ENCODE data around the gene DMBT1.

The DMBT1 gene

DNA sequence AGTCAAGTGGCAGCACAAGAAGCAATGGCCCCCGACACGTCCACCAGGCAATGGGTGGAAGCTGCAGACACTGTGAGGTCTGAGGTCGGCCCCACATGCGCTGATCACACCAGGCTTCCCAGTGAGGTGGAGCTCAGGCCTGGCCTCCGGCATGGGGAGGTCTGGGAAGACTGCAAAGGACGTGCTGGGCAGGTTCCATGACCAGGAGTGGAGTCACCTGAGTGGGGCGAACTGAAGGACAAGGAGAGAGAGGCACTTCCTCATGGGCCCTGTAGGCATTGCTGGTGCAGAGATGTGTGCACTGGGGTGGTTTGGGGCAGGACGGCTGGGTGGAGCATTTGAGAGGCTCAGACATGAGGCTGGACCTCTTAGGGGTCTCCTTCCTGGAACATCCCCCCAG, 103.9 kb downstream of the DMBT1 start:
- Histone ChIP-seq H2BK15ac (ENCODE audit: low read length) (no peak overlapping the region), H2AFZ (ENCODE audit: low read length) (no peak overlapping the region), H3K27ac (replicated peaks; ENCODE audit: low read length) (no peak overlapping the region), H3K27me3 (ENCODE audit: control insufficient read depth in 3 of 3, insufficient read depth in 3 of 3, low read depth in 1 of 3, low read length in 3 of 3) (peaks cover 0 to 17% (median 0%) of the 10 kb centered on the region in 3 experiments), H2AK5ac (ENCODE audit: low read depth, low read length) (no peak overlapping the region), H3K23ac (ENCODE audit: low read depth, low read length, poor library complexity) (no peak overlapping the region), H3K36me3 (replicated peaks in 1 of 2; ENCODE audit: control insufficient read depth in 2 of 2, insufficient read depth in 2 of 2, low read length in 2 of 2) (no peaks in the 10 kb centered on the region), H3K18ac (ENCODE audit: low read length) (no peak overlapping the region), H3K4me2 (ENCODE audit: insufficient read depth, low read length, poor library complexity, severe bottlenecking) (no peak overlapping the region), H3K9me3 (replicated peaks in 1 of 2; ENCODE audit: control insufficient read depth in 2 of 2, insufficient read depth in 1 of 2, low read depth in 1 of 2, low read length in 2 of 2) (no peaks in the 10 kb centered on the region), H2BK5ac (ENCODE audit: low read length) (peak overlapping the region; percentile 1), H4K8ac (ENCODE audit: low read depth, low read length) (no peak overlapping the region), H3K4me1 (ENCODE audit: control insufficient read depth in 2 of 2, insufficient read depth in 1 of 2, low read depth in 1 of 2, low read length in 2 of 2) (no peaks in the 10 kb centered on the region), H2BK12ac (ENCODE audit: low read length) (no peak overlapping the region), H3K4me3 (ENCODE audit: low read length in 2 of 2) (no peak overlapping the region), H3K9ac (ENCODE audit: low read depth, low read length, poor library complexity) (no peak overlapping the region), H3K14ac (ENCODE audit: low read length) (peak overlapping the region; percentile 2), H3K4ac (ENCODE audit: low read length) (no peak overlapping the region), H3K79me1 (ENCODE audit: low read depth, low read length) (no peaks in the 10 kb centered on the region), H2BK120ac (ENCODE audit: low read depth, low read length) (no peak overlapping the region), H4K91ac (ENCODE audit: low read depth, low read length, poor library complexity) (no peak overlapping the region)
- DNase-seq (ENCODE audit: low spot score) = no peak
- whole genome bisulfite sequencing, 2 donors (ENCODE audit: extremely low coverage in 2 of 2, insufficient read length in 2 of 2, insufficient replicate concordance in 1 of 2) = no CpG with 5 or more reads among the region's 8 CpGs

DNA sequence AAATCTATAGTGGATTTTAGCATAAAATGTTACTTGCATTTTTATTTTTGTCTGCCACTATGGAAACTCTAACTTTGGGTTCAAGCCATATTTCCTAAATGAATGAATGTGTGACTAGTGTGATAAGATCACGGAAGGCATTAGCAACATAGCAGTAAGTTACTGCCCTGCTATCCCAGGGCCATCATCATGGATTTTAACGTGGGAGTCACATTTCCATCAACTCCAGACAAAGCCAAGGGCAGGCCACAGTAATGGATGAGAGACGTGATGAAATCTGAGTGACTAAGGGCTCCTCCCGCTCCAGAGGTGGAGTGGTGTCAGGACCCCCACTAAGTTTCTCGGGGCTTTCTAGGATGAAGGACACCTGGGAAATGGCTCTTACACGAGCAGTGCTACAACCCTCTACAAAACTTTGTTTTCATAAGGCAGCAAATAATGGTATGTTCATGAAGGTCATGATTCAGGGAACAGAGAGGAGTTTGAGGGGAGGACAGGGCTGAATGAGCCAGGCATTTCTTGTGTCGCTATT, 104.8 kb downstream of the DMBT1 start:
- Histone ChIP-seq H2BK12ac (ENCODE audit: low read length) (no peak overlapping the region), H3K4ac (ENCODE audit: low read length) (no peak overlapping the region), H3K18ac (ENCODE audit: low read length) (no peak overlapping the region), H4K91ac (ENCODE audit: low read depth, low read length, poor library complexity) (no peak overlapping the region), H3K9ac (ENCODE audit: low read depth, low read length, poor library complexity) (no peak overlapping the region), H2AK5ac (ENCODE audit: low read depth, low read length) (no peak overlapping the region), H3K27me3 (ENCODE audit: control insufficient read depth in 3 of 3, insufficient read depth in 3 of 3, low read depth in 1 of 3, low read length in 3 of 3) (peaks cover 0 to 17% (median 0%) of the 10 kb centered on the region in 3 experiments), H3K27ac (replicated peaks; ENCODE audit: low read length) (no peak overlapping the region), H4K8ac (ENCODE audit: low read depth, low read length) (no peak overlapping the region), H2AFZ (ENCODE audit: low read length) (no peak overlapping the region), H3K4me1 (ENCODE audit: control insufficient read depth in 2 of 2, insufficient read depth in 1 of 2, low read depth in 1 of 2, low read length in 2 of 2) (no peaks in the 10 kb centered on the region), H2BK5ac (ENCODE audit: low read length) (no peak overlapping the region), H2BK120ac (ENCODE audit: low read depth, low read length) (no peak overlapping the region), H3K4me3 (ENCODE audit: low read length in 2 of 2) (no peak overlapping the region), H2BK15ac (ENCODE audit: low read length) (no peak overlapping the region), H3K36me3 (replicated peaks in 1 of 2; ENCODE audit: control insufficient read depth in 2 of 2, insufficient read depth in 2 of 2, low read length in 2 of 2) (no peaks in the 10 kb centered on the region), H3K9me3 (replicated peaks in 1 of 2; ENCODE audit: control insufficient read depth in 2 of 2, insufficient read depth in 1 of 2, low read depth in 1 of 2, low read length in 2 of 2) (peaks cover 0 to 2% of the 10 kb centered on the region in 2 donors), H3K4me2 (ENCODE audit: insufficient read depth, low read length, poor library complexity, severe bottlenecking) (no peak overlapping the region), H3K14ac (ENCODE audit: low read length) (peak overlapping the region; percentile 43), H3K23ac (ENCODE audit: low read depth, low read length, poor library complexity) (no peak overlapping the region), H3K79me1 (ENCODE audit: low read depth, low read length) (no peaks in the 10 kb centered on the region)
- no peak for DNase-seq (ENCODE audit: low spot score)
- no CpG with 5 or more reads among the region's 7 CpGs for WGBS, 2 donors (ENCODE audit: extremely low coverage in 2 of 2, insufficient read length in 2 of 2, insufficient replicate concordance in 1 of 2)

DNA sequence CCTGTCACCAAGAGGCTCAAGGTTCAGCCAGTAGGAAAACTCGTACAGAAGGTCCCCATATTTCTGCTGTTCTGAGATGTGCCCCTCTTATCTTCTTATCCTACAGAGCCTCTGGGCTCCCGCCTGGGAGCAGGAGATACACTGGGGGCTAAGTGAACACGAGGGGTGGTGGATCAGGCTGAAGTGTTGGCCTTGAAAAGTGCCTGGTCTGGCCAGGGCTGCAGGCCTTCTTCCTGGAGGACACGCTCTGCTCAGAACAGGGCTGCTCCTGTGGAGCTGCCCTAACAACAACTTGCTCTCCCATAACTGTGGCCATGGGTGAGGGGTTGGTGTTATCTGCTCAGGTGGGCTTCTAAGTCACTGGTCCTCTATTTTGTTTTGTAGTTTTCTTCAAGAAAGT, 105.4 kb downstream of the DMBT1 start:
- Histone ChIP-seq H2AFZ (ENCODE audit: low read length) (no peak overlapping the region), H3K79me1 (ENCODE audit: low read depth, low read length) (no peaks in the 10 kb centered on the region)

DNA sequence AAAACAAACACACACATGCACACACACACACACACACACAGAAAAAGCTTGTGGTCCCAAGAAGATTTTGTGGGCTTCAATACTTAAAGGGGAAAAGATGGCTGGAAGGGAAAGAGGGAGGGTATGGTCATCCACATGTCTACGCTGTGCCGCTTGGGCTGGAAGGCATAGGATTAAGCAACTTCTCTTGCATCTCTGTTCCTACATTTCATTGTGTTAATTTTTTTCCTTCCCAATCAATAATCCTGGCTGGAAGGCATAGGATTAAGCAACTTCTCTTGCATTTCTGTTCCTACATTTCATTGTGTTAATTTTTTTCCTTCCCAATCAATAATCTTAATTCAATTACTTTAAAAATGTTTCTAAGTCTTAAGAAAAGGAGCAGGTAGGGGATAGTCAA, 108.5 kb downstream of the DMBT1 start:
- H3K27me3 ChIP-seq (ENCODE audit: control insufficient read depth in 3 of 3, insufficient read depth in 3 of 3, low read depth in 1 of 3, low read length in 3 of 3) = peaks cover 0 to 17% (median 0%) of the 10 kb centered on the region in 3 experiments
- no peak overlapping the region for H4K91ac ChIP-seq (ENCODE audit: low read depth, low read length, poor library complexity)
- DNase-seq (ENCODE audit: low spot score) = no peak
- no peak overlapping the region for H3K9ac ChIP-seq (ENCODE audit: low read depth, low read length, poor library complexity)
- no CpG with 5 or more reads among the region's 2 CpGs for WGBS, 2 donors (ENCODE audit: extremely low coverage in 2 of 2, insufficient read length in 2 of 2, insufficient replicate concordance in 1 of 2)
- H2BK12ac ChIP-seq (ENCODE audit: low read length) = no peak overlapping the region
- H3K4me1 ChIP-seq (ENCODE audit: control insufficient read depth in 2 of 2, insufficient read depth in 1 of 2, low read depth in 1 of 2, low read length in 2 of 2) = no peaks in the 10 kb centered on the region
- H3K4ac ChIP-seq (ENCODE audit: low read length) = no peak overlapping the region
- no peak overlapping the region for H2BK120ac ChIP-seq (ENCODE audit: low read depth, low read length)
- H4K8ac ChIP-seq (ENCODE audit: low read depth, low read length) = no peak overlapping the region
- no peak overlapping the region for H2BK5ac ChIP-seq (ENCODE audit: low read length)
- no peak overlapping the region for H3K18ac ChIP-seq (ENCODE audit: low read length)
- no peak overlapping the region for H3K4me3 ChIP-seq (ENCODE audit: low read length in 2 of 2)
- H2BK15ac ChIP-seq (ENCODE audit: low read length) = no peak overlapping the region
- no peak overlapping the region for H3K27ac ChIP-seq (replicated peaks; ENCODE audit: low read length)
- no peak overlapping the region for H2AK5ac ChIP-seq (ENCODE audit: low read depth, low read length)
- H3K9me3 ChIP-seq (replicated peaks in 1 of 2; ENCODE audit: control insufficient read depth in 2 of 2, insufficient read depth in 1 of 2, low read depth in 1 of 2, low read length in 2 of 2) = peaks cover 0 to 2% of the 10 kb centered on the region in 2 donors
- no peak overlapping the region for H3K23ac ChIP-seq (ENCODE audit: low read depth, low read length, poor library complexity)
- no peak overlapping the region for H3K4me2 ChIP-seq (ENCODE audit: insufficient read depth, low read length, poor library complexity, severe bottlenecking)
- no peak overlapping the region for H2AFZ ChIP-seq (ENCODE audit: low read length)
- H3K36me3 ChIP-seq (replicated peaks in 1 of 2; ENCODE audit: control insufficient read depth in 2 of 2, insufficient read depth in 2 of 2, low read length in 2 of 2) = no peaks in the 10 kb centered on the region
- no peak overlapping the region for H3K14ac ChIP-seq (ENCODE audit: low read length)
- H3K79me1 ChIP-seq (ENCODE audit: low read depth, low read length) = no peaks in the 10 kb centered on the region

More for the DNA sequence above, 105.4 kb downstream of the DMBT1 start:
- Histone ChIP-seq H4K91ac (ENCODE audit: low read depth, low read length, poor library complexity) (no peak overlapping the region), H3K4me3 (ENCODE audit: low read length in 2 of 2) (no peak overlapping the region), H2BK15ac (ENCODE audit: low read length) (no peak overlapping the region), H3K36me3 (replicated peaks in 1 of 2; ENCODE audit: control insufficient read depth in 2 of 2, insufficient read depth in 2 of 2, low read length in 2 of 2) (no peaks in the 10 kb centered on the region), H2BK5ac (ENCODE audit: low read length) (no peak overlapping the region), H3K9ac (ENCODE audit: low read depth, low read length, poor library complexity) (no peak overlapping the region), H2BK12ac (ENCODE audit: low read length) (no peak overlapping the region), H3K4me1 (ENCODE audit: control insufficient read depth in 2 of 2, insufficient read depth in 1 of 2, low read depth in 1 of 2, low read length in 2 of 2) (no peaks in the 10 kb centered on the region), H3K4me2 (ENCODE audit: insufficient read depth, low read length, poor library complexity, severe bottlenecking) (no peak overlapping the region), H3K18ac (ENCODE audit: low read length) (no peak overlapping the region), H2BK120ac (ENCODE audit: low read depth, low read length) (no peak overlapping the region), H2AK5ac (ENCODE audit: low read depth, low read length) (no peak overlapping the region), H3K27me3 (ENCODE audit: control insufficient read depth in 3 of 3, insufficient read depth in 3 of 3, low read depth in 1 of 3, low read length in 3 of 3) (peaks cover 0 to 17% (median 0%) of the 10 kb centered on the region in 3 experiments), H4K8ac (ENCODE audit: low read depth, low read length) (no peak overlapping the region), H3K23ac (ENCODE audit: low read depth, low read length, poor library complexity) (no peak overlapping the region), H3K27ac (replicated peaks; ENCODE audit: low read length) (no peak overlapping the region), H3K4ac (ENCODE audit: low read length) (no peak overlapping the region), H3K9me3 (replicated peaks in 1 of 2; ENCODE audit: control insufficient read depth in 2 of 2, insufficient read depth in 1 of 2, low read depth in 1 of 2, low read length in 2 of 2) (peaks cover 0 to 2% of the 10 kb centered on the region in 2 donors), H3K14ac (ENCODE audit: low read length) (no peak overlapping the region)
- WGBS, 2 donors (ENCODE audit: extremely low coverage in 2 of 2, insufficient read length in 2 of 2, insufficient replicate concordance in 1 of 2) = no CpG with 5 or more reads among the region's 4 CpGs
- no peak for DNase-seq (ENCODE audit: low spot score)
